NCI-H345 (cell line): ENCODE data around the gene MRPL2.
"Not testable (repeated sequence)": the region's sequence is repeated elsewhere in the genome, so short reads cannot be mapped to it uniquely, and the experiment has no call there.

Experiments
- DNase-seq: peaks from one replicate; lab custom pipeline; 2025; lab: John Stamatoyannopoulos, UW

Gene MRPL2

GRCh38 chr6:43082806-43083655 is 23.8 kb upstream of the MRPL2 start:
- DNase-seq, result no peak

- not testable (repeated sequence) for DNase-seq
Observed at GRCh38 chr6:43081922-43082321, 22.7 kb upstream of the MRPL2 start.

- no peak for DNase-seq
Observed at GRCh38 chr6:43081043-43081442, 21.8 kb upstream of the MRPL2 start.

- no peak for DNase-seq
Observed at GRCh38 chr6:43078691-43079090, 19.5 kb upstream of the MRPL2 start.

- DNase-seq, result no peak
Observed at GRCh38 chr6:43077981-43078511, 18.8 kb upstream of the MRPL2 start.

GRCh38 chr6:43077333-43077809 is 18.1 kb upstream of the MRPL2 start:
- DNase-seq, result no peak

GRCh38 chr6:43076464-43077332 is 17.5 kb upstream of the MRPL2 start:
- DNase-seq, result peak; percentile 38

GRCh38 chr6:43075670-43076463 is 16.6 kb upstream of the MRPL2 start, which contains the start of gene PTK7:
Gene PTK7, plus strand, starts transcription at chr6:43076314. Its CDS starts 175 bp downstream, at chr6:43076489.
- DNase-seq, result peak; percentile 85

GRCh38 chr6:43074847-43075669 is 15.8 kb upstream of the MRPL2 start:
- DNase-seq, result no peak

- peak; percentile 19 for DNase-seq
Observed at GRCh38 chr6:43070028-43070632, 10.9 kb upstream of the MRPL2 start.

- no peak for DNase-seq
Observed at GRCh38 chr6:43062818-43063217, 3.6 kb upstream of the MRPL2 start.

- no peak for DNase-seq
Observed at GRCh38 chr6:43061861-43062260, 2.6 kb upstream of the MRPL2 start.

GRCh38 chr6:43060755-43061633 is 1.8 kb upstream of the MRPL2 start:
- DNase-seq, result no peak

GRCh38 chr6:43060034-43060754 is 960 bp upstream of the MRPL2 start:
- DNase-seq, result peak; percentile 54

- DNase-seq, result no peak
Observed at GRCh38 chr6:43058531-43058930, 703 bp downstream of the MRPL2 start.

GRCh38 chr6:43055966-43056365 is 3.3 kb downstream of the MRPL2 start:
- no peak for DNase-seq

- DNase-seq, result no peak
Observed at GRCh38 chr6:43054206-43054943, 4.9 kb downstream of the MRPL2 start.
